ENCODE results near the gene CKM.

Gene CKM

DNA sequence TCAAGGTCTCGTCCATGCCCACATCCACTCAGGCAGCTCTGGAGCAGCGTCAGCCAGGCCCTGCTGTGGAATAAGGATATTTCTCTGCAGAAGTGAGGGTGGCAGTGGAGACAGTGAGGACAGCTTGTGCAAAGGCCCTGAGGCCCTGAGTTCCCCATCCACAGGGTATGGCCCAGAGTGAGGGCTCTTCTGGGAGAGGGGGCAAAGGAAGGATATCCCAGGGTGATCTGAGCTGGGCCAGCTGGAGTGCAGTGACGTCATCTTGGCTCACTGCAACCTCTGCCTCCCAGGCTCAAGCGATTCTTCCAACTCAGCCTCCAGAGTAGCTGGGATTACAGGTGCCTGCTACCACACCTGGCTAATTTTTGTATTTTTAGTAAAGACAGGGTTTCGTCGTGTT lies 60.1 kb downstream of the CKM start:
- Histone ChIP-seq H3K4me1 (ENCODE audit: insufficient read depth, low read length, severe bottlenecking) (peaks cover 5% of the 10 kb centered on the region), H3K9me2 (ENCODE audit: low read depth, low read length) (no peaks in the 10 kb centered on the region), H3K36me3 (ENCODE audit: insufficient read depth, low read length) (no peaks in the 10 kb centered on the region; the same call in 1 of the 2 replicates), H3K4me2 (ENCODE audit: low read length) (no peak overlapping the region), H2AFZ (ENCODE audit: low read length) (no peak overlapping the region), H3K79me2 (ENCODE audit: insufficient read depth, low read length) (no peaks in the 10 kb centered on the region), H3K9ac (ENCODE audit: low read length) (no peak overlapping the region), H3K27ac (ENCODE audit: low read depth, low read length, poor library complexity, severe bottlenecking) (no peak overlapping the region), H4K20me1 (ENCODE audit: insufficient read depth, low read length) (no peaks in the 10 kb centered on the region), H3K9me3 (ENCODE audit: low read length) (no peaks in the 10 kb centered on the region), H3K4me3 (ENCODE audit: low read depth, low read length, poor library complexity, severe bottlenecking) (no peak overlapping the region), H3F3A (ENCODE audit: insufficient read depth, low read length) (no peaks in the 10 kb centered on the region), H3K27me3 (ENCODE audit: insufficient read depth, low read length) (no peaks in the 10 kb centered on the region)
- no peak for TF ChIP-seq EZH2 (IDR thresholded peaks at IDR 0.05; ENCODE audit: borderline replicate concordance, low read length)
- TF ChIP-seq, protein P1, sequence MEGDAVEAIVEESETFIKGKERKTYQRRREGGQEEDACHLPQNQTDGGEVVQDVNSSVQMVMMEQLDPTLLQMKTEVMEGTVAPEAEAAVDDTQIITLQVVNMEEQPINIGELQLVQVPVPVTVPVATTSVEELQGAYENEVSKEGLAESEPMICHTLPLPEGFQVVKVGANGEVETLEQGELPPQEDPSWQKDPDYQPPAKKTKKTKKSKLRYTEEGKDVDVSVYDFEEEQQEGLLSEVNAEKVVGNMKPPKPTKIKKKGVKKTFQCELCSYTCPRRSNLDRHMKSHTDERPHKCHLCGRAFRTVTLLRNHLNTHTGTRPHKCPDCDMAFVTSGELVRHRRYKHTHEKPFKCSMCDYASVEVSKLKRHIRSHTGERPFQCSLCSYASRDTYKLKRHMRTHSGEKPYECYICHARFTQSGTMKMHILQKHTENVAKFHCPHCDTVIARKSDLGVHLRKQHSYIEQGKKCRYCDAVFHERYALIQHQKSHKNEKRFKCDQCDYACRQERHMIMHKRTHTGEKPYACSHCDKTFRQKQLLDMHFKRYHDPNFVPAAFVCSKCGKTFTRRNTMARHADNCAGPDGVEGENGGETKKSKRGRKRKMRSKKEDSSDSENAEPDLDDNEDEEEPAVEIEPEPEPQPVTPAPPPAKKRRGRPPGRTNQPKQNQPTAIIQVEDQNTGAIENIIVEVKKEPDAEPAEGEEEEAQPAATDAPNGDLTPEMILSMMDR (IDR thresholded peaks at IDR 0.05; ENCODE audit: low read length) = no peak

DNA sequence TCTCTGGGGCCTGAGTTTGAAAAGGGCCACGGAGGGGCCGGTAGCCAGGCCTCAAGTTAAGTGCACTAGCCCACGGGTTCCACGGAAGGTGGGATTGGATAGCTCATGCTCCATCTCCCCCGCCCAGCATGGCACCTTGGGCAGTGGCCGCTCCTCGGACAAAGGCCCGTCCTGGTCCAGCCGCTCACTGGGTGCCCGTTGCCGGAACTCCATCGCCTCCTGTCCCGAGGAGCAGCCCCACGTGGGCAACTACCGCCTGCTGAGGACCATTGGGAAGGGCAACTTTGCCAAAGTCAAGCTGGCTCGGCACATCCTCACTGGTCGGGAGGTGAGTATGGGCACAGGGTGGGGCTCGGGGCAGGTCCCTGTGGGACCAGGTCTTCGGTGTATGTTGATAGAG lies 63.8 kb downstream of the CKM start:
- Histone ChIP-seq H3K36me3 (ENCODE audit: insufficient read depth, low read length) (no peaks in the 10 kb centered on the region), H4K20me1 (ENCODE audit: insufficient read depth, low read length) (no peaks in the 10 kb centered on the region), H3K9ac (ENCODE audit: low read length) (no peak overlapping the region), H3K9me3 (ENCODE audit: low read length) (no peaks in the 10 kb centered on the region), H3K9me2 (ENCODE audit: low read depth, low read length) (no peaks in the 10 kb centered on the region), H3K27ac (ENCODE audit: low read depth, low read length, poor library complexity, severe bottlenecking) (no peak overlapping the region), H3K27me3 (ENCODE audit: insufficient read depth, low read length) (no peaks in the 10 kb centered on the region), H3K4me1 (ENCODE audit: insufficient read depth, low read length, severe bottlenecking) (peaks cover 5% of the 10 kb centered on the region), H3K4me2 (ENCODE audit: low read length) (no peak overlapping the region), H2AFZ (ENCODE audit: low read length) (no peak overlapping the region), H3K4me3 (ENCODE audit: low read depth, low read length, poor library complexity, severe bottlenecking) (no peak overlapping the region), H3K79me2 (ENCODE audit: insufficient read depth, low read length) (no peaks in the 10 kb centered on the region), H3F3A (ENCODE audit: insufficient read depth, low read length) (no peaks in the 10 kb centered on the region)
- TF ChIP-seq, protein P1 (IDR thresholded peaks at IDR 0.05; ENCODE audit: low read length) = no peak
- TF ChIP-seq EZH2 (IDR thresholded peaks at IDR 0.05; ENCODE audit: borderline replicate concordance, low read length) = no peak

DNA sequence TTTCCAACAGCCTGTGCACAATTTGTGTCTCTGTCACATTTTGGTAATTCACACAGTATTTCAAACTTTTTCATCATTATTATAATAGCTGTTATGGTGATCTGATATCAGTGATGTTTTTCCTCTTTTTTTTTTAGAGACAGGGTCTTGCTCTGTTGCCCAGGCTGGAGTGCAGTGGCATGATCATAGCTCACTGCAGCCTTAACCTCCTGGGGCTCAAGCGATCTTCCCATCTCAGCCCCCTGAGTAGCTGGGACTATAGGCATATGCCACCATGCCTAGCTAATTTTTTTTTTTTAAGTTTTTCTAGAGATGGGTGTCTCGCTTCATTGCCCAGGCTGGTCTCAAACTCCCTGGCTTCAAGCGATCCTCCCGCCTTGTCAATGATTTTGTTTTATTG lies 65.8 kb downstream of the CKM start:
- Histone ChIP-seq H3F3A (ENCODE audit: insufficient read depth, low read length) (no peaks in the 10 kb centered on the region), H3K9me2 (ENCODE audit: low read depth, low read length) (no peaks in the 10 kb centered on the region), H3K36me3 (ENCODE audit: insufficient read depth, low read length) (no peaks in the 10 kb centered on the region), H3K9ac (ENCODE audit: low read length) (no peak overlapping the region), H3K4me3 (ENCODE audit: low read depth, low read length, poor library complexity, severe bottlenecking) (no peak overlapping the region), H3K9me3 (ENCODE audit: low read length) (no peaks in the 10 kb centered on the region), H4K20me1 (ENCODE audit: insufficient read depth, low read length) (no peaks in the 10 kb centered on the region), H3K4me2 (ENCODE audit: low read length) (no peak overlapping the region), H3K27ac (ENCODE audit: low read depth, low read length, poor library complexity, severe bottlenecking) (no peak overlapping the region), H2AFZ (ENCODE audit: low read length) (no peak overlapping the region), H3K79me2 (ENCODE audit: insufficient read depth, low read length) (no peaks in the 10 kb centered on the region), H3K27me3 (ENCODE audit: insufficient read depth, low read length) (no peaks in the 10 kb centered on the region), H3K4me1 (ENCODE audit: insufficient read depth, low read length, severe bottlenecking) (peaks cover 25% of the 10 kb centered on the region)
- TF ChIP-seq, protein P1 (IDR thresholded peaks at IDR 0.05; ENCODE audit: low read length) = no peak
- TF ChIP-seq EZH2 (IDR thresholded peaks at IDR 0.05; ENCODE audit: borderline replicate concordance, low read length) = no peak
